HepG2 (cell line): ENCODE results near the gene TM4SF20. TPM values are rescaled to one million over a fixed set of nuclear protein-coding genes. Genes with fewer than 3 reads are reported as not detected.

Experiments
- ARID5B ChIP-seq: IDR thresholded peaks from 2 replicates; pipeline ENCODE4 v1.4.0; 2020; ENCODE audit warnings: mild to moderate bottlenecking, missing genetic modification reagents
- EZH2 ChIP-seq: conservative IDR thresholded peaks from 2 replicates; pipeline ENCODE4 v1.6.1; 2012; ENCODE audit warnings: mild to moderate bottlenecking, low read depth, low read length, moderate library complexity
- HDAC1 ChIP-seq: sonication (generic); formaldehyde crosslinking; IDR thresholded peaks from 2 replicates; pipeline ENCODE4 v1.5.1; 2020; ENCODE audit warnings: mild to moderate bottlenecking, missing genetic modification reagents
- ISL2 ChIP-seq: sonication (generic); formaldehyde crosslinking; IDR thresholded peaks from 2 replicates; pipeline ENCODE4 v1.5.0; 2020; ENCODE audit warnings: missing genetic modification reagents
- JUN ChIP-seq: sonication (generic); formaldehyde crosslinking; IDR thresholded peaks from 2 replicates; pipeline ENCODE4 v1.4.0; 2020; ENCODE audit warnings: mild to moderate bottlenecking, missing genetic modification reagents
- MBNL3 ChIP-seq: fragments of 250-450 bp; sonication (Bioruptor Pico); conservative IDR thresholded peaks from 2 replicates; pipeline ENCODE4 v1.8.0; 2022; ENCODE audit warnings: mild to moderate bottlenecking, inconsistent platforms
- PAX8 ChIP-seq: sonication (generic); formaldehyde crosslinking; IDR thresholded peaks from 2 replicates; pipeline ENCODE4 v1.8.0; 2022; ENCODE audit warnings: mild to moderate bottlenecking, missing genetic modification reagents, borderline replicate concordance
- PRDM10 ChIP-seq: sonication (generic); formaldehyde crosslinking; IDR thresholded peaks from 2 replicates; pipeline ENCODE4 v1.4.0; 2020; ENCODE audit warnings: low read depth, missing genetic modification reagents
- TBP ChIP-seq: sonication (generic); formaldehyde crosslinking; IDR thresholded peaks from 2 replicates; pipeline ENCODE4 v1.5.0; 2020; ENCODE audit warnings: missing genetic modification reagents
- ZBTB7B ChIP-seq: sonication (generic); formaldehyde crosslinking; IDR thresholded peaks from 2 replicates; pipeline ENCODE4 v1.4.0; 2020; ENCODE audit warnings: missing genetic modification reagents
- ZFP1 ChIP-seq: IDR thresholded peaks from 2 replicates; pipeline ENCODE4 v1.6.1; 2016
- ZNF253 ChIP-seq: sonication (generic); formaldehyde crosslinking; IDR thresholded peaks from 2 replicates; pipeline ENCODE4 v1.8.0; 2022; ENCODE audit warnings: mild to moderate bottlenecking, missing genetic modification reagents, borderline replicate concordance
- ZNF574 ChIP-seq: sonication (generic); formaldehyde crosslinking; IDR thresholded peaks from 2 replicates; pipeline ENCODE4 v1.4.0; 2020; ENCODE audit warnings: missing genetic modification reagents
- ZNF652 ChIP-seq: IDR thresholded peaks from 2 replicates; pipeline ENCODE4 v1.6.1; 2016; ENCODE audit warnings: low read depth, borderline replicate concordance
- ZSCAN5A ChIP-seq: sonication (generic); formaldehyde crosslinking; IDR thresholded peaks from 2 replicates; pipeline ENCODE4 v1.8.0; 2022; ENCODE audit warnings: mild to moderate bottlenecking, missing genetic modification reagents, borderline replicate concordance
- ZZZ3 ChIP-seq: sonication (generic); formaldehyde crosslinking; IDR thresholded peaks from 2 replicates; pipeline ENCODE4 v1.4.0; 2020; ENCODE audit warnings: missing genetic modification reagents, mild to moderate bottlenecking, borderline replicate concordance
- polyA plus RNA-seq, 8 experiments: library from polyadenylated mRNA; depleted of rRNA in 3 of 8; stranded (reverse) in 7 of 8; unstranded in 1 of 8; fragments of >200 nt; fragmentation: Illumina TruSeq in 4 of 8; extraction: Trizol in 4 of 8; gene quantifications; 2 replicates each; pipeline versions ENCODE4 v1.2.1 to v1.2.3, GENCODE V29; 2011 to 2016; ENCODE audit warnings: low read depth in 4 of 8, missing spikeins in 1 of 8, mixed read lengths in 1 of 8; ENCODE audit not compliant: insufficient read depth in 1 of 8
- total RNA-seq, 5 experiments: library from RNA; depleted of rRNA; stranded (reverse); fragments of >200 nt; fragmentation: Illumina TruSeq; extraction: Trizol; gene quantifications; 2 replicates each; pipeline ENCODE4 v1.2.3, GENCODE V29; 2016; ENCODE audit warnings: low read depth in 1 of 5

Gene TM4SF20
- total and polyA plus RNA-seq, 2 of the 13 experiments (the other 11 are each of a cell fraction or from before 2014, with no cell fraction given), result not detected

DNA sequence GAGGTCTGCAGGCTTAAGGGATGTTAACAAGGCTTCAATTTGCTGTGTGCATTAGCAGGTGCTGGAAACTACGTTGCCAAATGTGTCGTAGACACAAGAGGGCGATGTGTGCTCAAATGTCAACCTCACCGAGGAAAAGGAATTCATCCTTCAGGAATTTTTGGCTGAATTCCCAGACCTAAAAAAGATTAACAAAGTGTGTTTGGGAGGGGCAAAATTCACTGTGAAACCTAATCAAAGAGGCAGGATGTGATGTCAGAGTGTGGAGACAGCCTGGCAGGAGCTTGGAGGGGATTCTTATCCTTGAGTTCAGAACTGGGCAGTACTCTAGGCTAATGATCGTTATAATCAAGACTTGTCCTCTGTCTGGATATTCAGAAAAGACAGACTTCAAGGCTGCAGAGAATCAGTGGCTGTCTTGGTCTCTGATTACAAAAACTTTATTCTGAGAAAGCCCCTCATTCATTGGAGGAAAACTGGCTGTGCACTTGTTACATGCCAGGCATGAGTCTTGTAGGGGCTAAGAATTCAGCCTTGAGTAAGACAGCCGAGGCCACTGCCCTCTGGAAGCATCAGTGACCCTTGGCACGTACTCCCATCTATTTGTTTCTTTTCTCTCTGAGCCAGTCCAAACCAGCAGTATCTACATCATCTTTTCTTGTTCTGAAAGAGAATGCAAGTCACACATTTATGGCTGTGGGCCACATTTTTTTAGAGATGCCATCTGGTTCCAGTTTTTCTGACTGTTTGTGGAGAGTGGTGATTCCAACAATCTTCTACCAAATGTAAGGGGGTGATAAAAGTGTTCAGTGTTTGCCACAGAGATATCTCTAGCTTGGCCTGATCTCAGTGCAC, 27.3 kb upstream of the TM4SF20 start (continued):
- TF ChIP-seq ZNF253 (CRISPR knock-in tag) (no peak), ZZZ3 (no peak), ZNF652 (CRISPR knock-in tag) (peak; percentile 7; the same call in 1 of the 2 replicates), TBP (CRISPR knock-in tag) (no peak), ARID5B (CRISPR knock-in tag) (peak; percentile 92), PRDM10 (CRISPR knock-in tag) (0 out of 2 replicates have a peak, but pooled peaks have one; percentile 48), ZSCAN5A (CRISPR knock-in tag) (peak; percentile 91; the same call in 1 of the 2 replicates), ZNF574 (CRISPR knock-in tag) (peak; percentile 89), EZH2 (no peak), PAX8 (no peak), MBNL3 (no peak), ISL2 (CRISPR knock-in tag) (peak; percentile 79; the same call in 1 of the 2 replicates), HDAC1 (CRISPR knock-in tag) (0 out of 2 replicates have a peak, but pooled peaks have one; percentile 50), ZFP1 (CRISPR knock-in tag) (peak; percentile 82; the same call in 1 of the 2 replicates), ZBTB7B (CRISPR knock-in tag) (peak; percentile 78), JUN (CRISPR knock-in tag) (no peak; the same call in 1 of the 2 replicates)
